ENCODE measurements around the gene CEBPE.
"Not testable (repeated sequence)": the region's sequence is repeated elsewhere in the genome, so short reads cannot be mapped to it uniquely, and the experiment has no call there.

CEBPE gene

GRCh38 chr14:23121361-23121771 lies 2.3 kb upstream of the CEBPE start:
- DNase-seq (ENCODE audit: low read depth in 3 of 3): no peak

DNA sequence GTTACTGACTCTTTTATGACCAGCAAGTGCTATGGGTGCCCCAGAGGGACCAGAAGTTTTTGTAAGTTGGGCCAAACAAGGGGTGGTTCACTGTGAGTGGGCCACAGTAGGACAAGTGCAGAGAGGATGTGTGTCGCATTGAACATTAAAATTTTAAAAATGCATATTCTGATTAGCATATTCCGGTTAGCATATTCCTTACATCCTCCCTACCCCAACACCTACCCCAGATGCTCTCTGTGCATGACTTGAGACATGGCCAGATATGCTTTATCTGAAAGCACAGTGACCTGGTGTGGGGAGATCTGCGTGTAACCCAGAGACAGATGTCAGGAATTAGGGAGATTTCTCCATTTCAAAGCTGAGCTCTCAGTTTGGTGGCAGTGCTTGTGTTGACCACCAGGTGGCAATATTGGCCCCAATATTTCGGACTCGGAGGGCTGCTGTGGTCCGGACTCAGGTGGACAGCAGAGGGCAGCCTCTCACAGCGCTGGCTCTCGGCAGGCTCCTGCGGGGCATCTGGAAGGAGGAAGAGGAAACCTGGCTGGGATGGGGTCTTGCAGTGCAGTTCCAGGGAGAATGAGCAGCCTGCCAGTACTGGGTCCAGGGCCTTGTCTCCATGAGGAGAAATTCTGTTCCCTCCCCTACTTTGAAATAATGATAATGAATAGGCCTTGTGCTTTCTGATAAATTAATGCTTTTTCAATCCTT lies 1.6 kb upstream of the CEBPE start:
- DNase-seq (ENCODE audit: low read depth in 3 of 3): peak; percentile 59 to 81 (median 71)

- DNase-seq (ENCODE audit: low read depth in 3 of 3): no peak
Measured at GRCh38 chr14:23119363-23120327, 590 bp upstream of the CEBPE start.

GRCh38 chr14:23117371-23118020 lies 1.6 kb downstream of the CEBPE start:
- DNase-seq (ENCODE audit: low read depth in 3 of 3): no peak

DNA sequence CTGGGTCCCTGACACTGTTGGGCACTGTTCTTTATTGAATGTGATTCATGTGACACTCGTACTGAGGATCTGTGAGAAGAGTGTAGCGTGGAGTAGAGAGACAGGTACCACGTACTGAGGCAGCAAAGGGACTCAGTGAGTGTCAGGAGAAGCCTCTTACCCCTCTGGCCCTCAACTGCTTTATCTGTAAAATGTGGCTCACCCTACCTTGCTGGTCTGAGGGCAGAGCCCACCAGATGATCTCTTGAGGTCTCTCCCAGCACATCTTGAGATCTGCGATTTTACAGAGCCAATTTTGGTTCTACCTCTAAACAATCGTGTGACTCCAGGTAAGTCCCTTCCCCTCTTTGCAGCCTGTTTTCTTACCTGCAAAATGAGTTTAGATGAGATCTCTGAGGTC lies 3.1 kb downstream of the CEBPE start:
- no peak for DNase-seq (ENCODE audit: low read depth in 3 of 3)

DNA sequence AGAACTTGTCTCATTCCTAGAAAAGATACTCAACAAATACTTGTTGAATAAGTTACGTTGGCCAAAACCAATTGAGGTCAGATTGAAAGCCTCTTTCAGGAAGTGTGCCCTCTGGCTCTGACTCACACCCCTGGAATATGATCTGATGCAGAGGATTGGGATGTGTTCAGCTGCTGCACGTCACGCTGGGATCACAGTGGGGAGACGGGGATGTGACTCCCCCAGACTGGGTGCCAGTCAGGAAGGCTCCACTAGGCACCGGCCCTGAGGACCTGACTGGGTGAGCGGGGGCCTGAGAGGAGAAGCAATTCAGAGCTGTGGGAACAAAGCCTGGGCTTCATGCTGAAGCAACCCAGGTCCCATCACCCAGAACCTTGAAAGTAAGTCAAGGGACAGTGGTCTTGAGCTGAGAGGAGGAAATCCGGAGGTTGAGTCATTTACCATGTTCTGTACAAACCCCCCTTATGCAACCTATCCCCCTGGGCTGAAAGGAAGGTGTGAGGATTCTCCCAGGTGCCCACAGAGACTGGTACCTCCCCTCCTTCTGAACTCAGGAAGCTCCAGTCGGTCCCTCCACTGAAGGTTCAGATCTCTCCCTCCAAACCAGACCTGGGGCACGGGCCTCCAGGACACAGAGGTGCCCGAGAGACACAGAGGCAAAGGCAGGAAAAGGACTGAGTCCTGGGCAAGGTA lies 3.9 kb downstream of the CEBPE start:
- no peak for DNase-seq (ENCODE audit: low read depth in 3 of 3)

- DNase-seq (ENCODE audit: low read depth in 3 of 3): no peak
Measured at GRCh38 chr14:23114669-23115038, 4.4 kb downstream of the CEBPE start.

DNA sequence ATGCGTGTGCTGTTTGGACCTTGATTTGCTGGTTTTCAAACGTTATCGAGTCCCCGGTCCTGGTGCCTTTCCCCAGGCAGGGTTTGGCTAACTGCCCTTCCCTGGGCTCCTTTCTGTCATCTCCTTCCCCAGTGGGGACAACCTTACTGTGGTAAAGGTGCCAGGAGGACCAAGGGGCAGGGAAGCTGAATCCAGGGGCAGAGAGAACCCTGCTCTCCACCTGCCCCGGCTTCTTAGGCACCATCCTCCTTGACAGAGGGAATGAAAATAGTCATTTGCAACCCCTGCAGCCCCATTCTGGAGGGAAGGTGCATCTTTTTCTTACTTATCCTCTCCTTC lies 5.0 kb downstream of the CEBPE start:
- no peak for DNase-seq (ENCODE audit: low read depth in 3 of 3)

DNA sequence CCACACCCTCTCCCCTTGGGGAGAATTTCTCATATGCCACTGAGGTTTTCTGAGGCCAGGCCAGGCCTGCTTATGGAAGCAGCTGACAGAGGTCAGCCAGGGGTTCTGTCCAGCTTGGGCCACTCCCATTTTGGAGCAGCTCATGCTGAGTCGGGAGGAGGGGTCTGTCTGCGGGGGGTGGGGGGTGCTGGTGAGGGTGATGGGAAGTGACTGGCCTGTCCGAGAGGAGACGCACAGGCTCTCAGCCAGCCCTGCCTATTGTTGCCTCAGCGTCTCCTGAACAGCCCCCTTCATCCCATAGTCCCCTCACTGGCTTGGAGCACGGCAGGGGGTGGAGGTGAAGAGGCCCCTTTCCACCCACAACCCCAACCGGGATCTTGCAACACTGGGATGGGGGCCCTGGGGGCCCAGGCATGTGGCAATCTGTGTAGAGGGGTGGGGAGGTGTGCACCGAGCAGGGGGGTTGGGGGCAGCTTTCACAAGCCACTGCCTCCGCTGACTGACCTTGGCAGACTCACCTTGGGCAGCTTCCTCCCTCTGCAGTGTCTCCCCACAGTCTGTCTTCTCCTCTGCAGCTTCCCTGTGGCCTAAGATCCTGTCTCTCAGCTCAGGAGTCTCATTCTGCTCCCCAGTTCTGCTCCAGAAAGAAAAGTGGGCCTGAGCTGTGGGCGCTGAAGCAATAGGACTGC lies 5.5 kb downstream of the CEBPE start:
- no peak for DNase-seq (ENCODE audit: low read depth in 3 of 3)

- no peak for DNase-seq (ENCODE audit: low read depth in 3 of 3)
Measured at GRCh38 chr14:23112359-23113178, 6.5 kb downstream of the CEBPE start.

DNA sequence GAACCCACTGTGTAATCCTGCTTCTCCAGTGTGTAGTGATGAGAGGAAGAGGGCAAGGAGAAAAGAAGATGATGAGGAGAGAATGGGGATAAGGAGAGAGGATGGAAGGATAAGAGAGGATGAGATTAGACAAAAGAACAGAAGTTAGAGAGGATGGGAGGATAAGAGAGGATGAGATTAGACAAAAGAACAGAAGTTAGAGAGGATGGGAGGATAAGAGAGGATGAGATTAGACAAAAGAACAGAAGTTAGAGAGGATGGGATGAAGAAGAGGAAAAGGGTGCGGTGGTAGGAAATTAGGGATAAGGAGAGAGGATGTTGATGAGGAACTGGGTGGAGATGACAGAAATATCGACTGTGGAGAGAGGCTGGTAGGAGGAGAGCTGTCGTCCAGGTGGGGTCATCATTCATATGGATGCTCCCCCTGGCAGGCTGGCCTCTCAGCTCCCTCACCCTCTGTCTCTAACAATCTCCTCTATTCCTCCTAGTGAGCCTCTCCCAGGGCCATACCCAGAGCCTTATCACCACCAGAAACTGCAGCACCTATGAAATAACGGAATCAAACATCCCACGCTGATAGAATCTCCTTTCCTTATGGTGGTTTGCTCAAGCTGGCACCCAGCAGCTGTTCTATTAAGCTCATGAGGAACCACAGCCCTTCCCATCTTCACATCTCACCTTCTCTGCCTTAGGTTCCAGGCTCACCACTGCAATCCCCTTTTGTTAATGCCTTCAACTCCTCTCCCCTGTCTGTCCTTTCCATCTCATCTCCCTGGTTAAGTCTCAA lies 8.3 kb downstream of the CEBPE start:
- DNase-seq (ENCODE audit: low read depth in 3 of 3): no peak

DNA sequence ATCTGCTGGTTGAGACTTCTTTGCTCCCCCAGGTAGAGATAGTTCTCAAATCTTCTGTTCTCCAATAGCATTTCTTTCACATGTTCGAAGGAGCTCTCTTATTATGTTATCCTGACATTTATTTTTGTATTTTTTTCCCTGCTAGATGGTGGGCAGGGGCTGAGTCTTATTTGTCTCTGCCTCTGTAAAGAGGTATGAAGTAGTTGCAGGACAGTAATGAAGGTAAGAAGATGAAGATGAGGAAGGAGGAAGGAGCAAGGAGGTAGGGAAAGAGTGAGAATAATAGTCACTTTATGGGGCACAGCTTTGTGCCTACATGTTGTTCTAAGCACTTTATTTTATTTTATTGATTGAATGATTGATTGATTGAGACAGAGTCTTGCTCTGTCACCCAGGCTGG lies 9.3 kb downstream of the CEBPE start:
- DNase-seq (ENCODE audit: low read depth in 3 of 3): no peak

DNA sequence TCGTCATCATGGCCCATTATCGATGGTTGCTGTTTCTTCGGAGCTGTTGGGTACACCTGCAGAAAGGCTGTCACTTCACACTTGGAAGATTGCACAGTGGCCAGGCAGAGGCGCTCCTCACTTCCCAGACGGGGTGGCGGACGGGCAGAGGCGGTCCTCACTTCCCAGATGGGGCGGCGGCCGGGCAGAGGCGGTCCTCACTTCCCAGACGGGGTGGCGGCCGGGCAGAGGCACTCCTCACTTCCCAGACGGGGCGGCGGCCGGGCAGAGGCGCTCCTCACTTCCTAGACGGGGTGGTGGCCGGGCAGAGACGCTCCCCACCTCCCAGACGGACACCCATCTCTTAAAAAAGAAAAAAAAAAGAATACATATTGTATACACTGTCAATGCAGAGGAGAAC lies 10.9 kb downstream of the CEBPE start:
- not testable (repeated sequence) for DNase-seq (ENCODE audit: low read depth in 3 of 3)

GRCh38 chr14:23107620-23108019 lies 11.4 kb downstream of the CEBPE start:
- DNase-seq (ENCODE audit: low read depth in 3 of 3): not testable (repeated sequence)

- DNase-seq (ENCODE audit: low read depth in 3 of 3): no peak
Measured at GRCh38 chr14:23106747-23107045, 12.4 kb downstream of the CEBPE start.

DNA sequence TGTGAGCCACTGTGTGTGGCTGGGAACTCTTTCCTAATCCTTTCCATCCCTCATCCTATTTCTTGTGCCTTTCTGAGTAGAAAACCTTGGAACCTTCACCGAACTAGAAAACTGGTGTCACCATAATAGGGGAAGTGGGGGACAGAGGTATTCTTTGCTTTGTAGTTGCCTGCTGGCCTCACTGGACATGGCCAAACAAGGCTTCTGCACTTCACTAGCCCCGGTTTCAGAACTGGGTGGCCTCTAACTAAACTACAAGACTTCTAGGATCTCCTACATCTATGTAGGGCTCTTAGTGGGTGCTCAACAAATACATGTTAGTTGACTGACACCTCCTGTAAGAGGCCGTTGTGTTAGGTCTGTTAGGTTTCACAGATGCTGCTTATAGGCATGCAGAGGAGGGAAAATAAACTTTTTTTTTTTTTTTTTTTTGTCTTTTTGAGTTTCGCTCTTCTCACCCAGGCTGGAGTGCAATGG lies 13.7 kb downstream of the CEBPE start:
- DNase-seq (ENCODE audit: low read depth in 3 of 3): no peak

- no peak for DNase-seq (ENCODE audit: low read depth in 3 of 3)
Measured at GRCh38 chr14:23104591-23105347, 14.3 kb downstream of the CEBPE start, which contains the start of gene CIROP. Gene CIROP, minus strand, starts transcription at chr14:23104989. Its CDS starts 69 bp downstream, at chr14:23104920.

- no peak for DNase-seq (ENCODE audit: low read depth in 3 of 3)
Measured at GRCh38 chr14:23104070-23104590, 14.9 kb downstream of the CEBPE start.

GRCh38 chr14:23103581-23103980 lies 15.5 kb downstream of the CEBPE start:
- DNase-seq (ENCODE audit: low read depth in 3 of 3): no peak

Measured in stimulated activated CD4-positive, alpha-beta T cell treated with anti-CD3 and anti-CD28 coated beads, TNF-alpha, amount 100 ng/mL, for 24 hours (primary cell).